Measurements from ENCODE around the gene GPR34. TPM values are rescaled to one million over a fixed set of nuclear protein-coding genes. Genes with fewer than 3 reads are reported as not detected.
A peak's percentile ranks its signal among the peaks of the same experiment; 100 is the strongest.

Gene GPR34
- total and polyA plus RNA-seq, 2 experiments from 2014 or later: 0.71 to 1.7 TPM

- H3K9me3 ChIP-seq (ENCODE audit: low read depth): no peaks in the 10 kb centered on the region
- no peaks in the 10 kb centered on the region for H3K27me3 ChIP-seq
- no peaks in the 10 kb centered on the region for H3K9me2 ChIP-seq (replicated peaks; ENCODE audit: insufficient read depth)
- no peak for DNase-seq (ENCODE audit: low spot score)
- H2AFZ ChIP-seq: no peak overlapping the region
- H3K27ac ChIP-seq: peak overlapping the region; percentile 25
- H3K4me3 ChIP-seq: no peak overlapping the region
- no peak for TF ChIP-seq CTCF (IDR thresholded peaks at IDR 0.05; ENCODE audit: poor library complexity)
- TF ChIP-seq EZH2 (IDR thresholded peaks at IDR 0.05; ENCODE audit: borderline replicate concordance): no peak
- TF ChIP-seq EZH2phosphoT487 (IDR thresholded peaks at IDR 0.05; ENCODE audit: low read depth, severe bottlenecking, unreplicated experiment): no peak
- no peaks in the 10 kb centered on the region for H3K36me3 ChIP-seq (replicated peaks; ENCODE audit: insufficient read depth, low read depth)
- H3K4me2 ChIP-seq: no peak overlapping the region
- no peaks in the 10 kb centered on the region for H4K20me1 ChIP-seq (ENCODE audit: insufficient read depth, poor library complexity, severe bottlenecking)
- H3K4me1 ChIP-seq (ENCODE audit: insufficient read depth): peaks cover 3% of the 10 kb centered on the region
- no peaks in the 10 kb centered on the region for H3K79me2 ChIP-seq
Observed at GRCh38 chrX:41664908-41665307, 23.9 kb upstream of the GPR34 start.

- H3K4me1 ChIP-seq (ENCODE audit: insufficient read depth): peaks cover 3% of the 10 kb centered on the region
- H3K36me3 ChIP-seq (replicated peaks; ENCODE audit: insufficient read depth, low read depth): no peaks in the 10 kb centered on the region
- H3K27ac ChIP-seq: no peak overlapping the region
- H2AFZ ChIP-seq: no peak overlapping the region
- H4K20me1 ChIP-seq (ENCODE audit: insufficient read depth, poor library complexity, severe bottlenecking): no peaks in the 10 kb centered on the region
- H3K4me2 ChIP-seq: no peak overlapping the region
- WGBS (ENCODE audit: low lambda C conversion rate, missing lambda C conversion rate): 93% methylated on average over 2 of the region's 2 CpGs
- no peaks in the 10 kb centered on the region for H3K27me3 ChIP-seq
- TF ChIP-seq EZH2 (IDR thresholded peaks at IDR 0.05; ENCODE audit: borderline replicate concordance): no peak
- no peak for TF ChIP-seq CTCF (IDR thresholded peaks at IDR 0.05; ENCODE audit: poor library complexity)
- no peak for TF ChIP-seq EZH2phosphoT487 (IDR thresholded peaks at IDR 0.05; ENCODE audit: low read depth, severe bottlenecking, unreplicated experiment)
- no peaks in the 10 kb centered on the region for H3K9me3 ChIP-seq (ENCODE audit: low read depth)
- H3K79me2 ChIP-seq: no peaks in the 10 kb centered on the region
- no peak overlapping the region for H3K4me3 ChIP-seq
- no peaks in the 10 kb centered on the region for H3K9me2 ChIP-seq (replicated peaks; ENCODE audit: insufficient read depth)
- DNase-seq (ENCODE audit: low spot score): no peak
Observed at GRCh38 chrX:41665686-41666085, 23.1 kb upstream of the GPR34 start.

- no peaks in the 10 kb centered on the region for H3K9me3 ChIP-seq (ENCODE audit: low read depth)
- H3K4me2 ChIP-seq: no peak overlapping the region
- no peak overlapping the region for H3K4me3 ChIP-seq
- no peak overlapping the region for H2AFZ ChIP-seq
- TF ChIP-seq EZH2 (IDR thresholded peaks at IDR 0.05; ENCODE audit: borderline replicate concordance) (no peak), EZH2phosphoT487 (IDR thresholded peaks at IDR 0.05; ENCODE audit: low read depth, severe bottlenecking, unreplicated experiment) (no peak), CTCF (IDR thresholded peaks at IDR 0.05; ENCODE audit: poor library complexity) (no peak)
- H3K9me2 ChIP-seq (replicated peaks; ENCODE audit: insufficient read depth): no peaks in the 10 kb centered on the region
- DNase-seq (ENCODE audit: low spot score): no peak
- H3K27me3 ChIP-seq: no peaks in the 10 kb centered on the region
- no peaks in the 10 kb centered on the region for H4K20me1 ChIP-seq (ENCODE audit: insufficient read depth, poor library complexity, severe bottlenecking)
- H3K27ac ChIP-seq: no peak overlapping the region
- no peaks in the 10 kb centered on the region for H3K36me3 ChIP-seq (replicated peaks; ENCODE audit: insufficient read depth, low read depth)
- WGBS (ENCODE audit: low lambda C conversion rate, missing lambda C conversion rate): 78% methylated on average over 1 of the region's 1 CpG
- H3K4me1 ChIP-seq (ENCODE audit: insufficient read depth): peaks cover 3% of the 10 kb centered on the region
- H3K79me2 ChIP-seq: no peaks in the 10 kb centered on the region
Observed at GRCh38 chrX:41666251-41666650, 22.5 kb upstream of the GPR34 start.

- no peak overlapping the region for H2AFZ ChIP-seq
- H3K4me1 ChIP-seq (ENCODE audit: insufficient read depth): peaks cover 3% of the 10 kb centered on the region
- WGBS (ENCODE audit: low lambda C conversion rate, missing lambda C conversion rate): 80% methylated on average over 3 of the region's 3 CpGs
- DNase-seq (ENCODE audit: low spot score): no peak
- no peaks in the 10 kb centered on the region for H3K9me3 ChIP-seq (ENCODE audit: low read depth)
- no peaks in the 10 kb centered on the region for H4K20me1 ChIP-seq (ENCODE audit: insufficient read depth, poor library complexity, severe bottlenecking)
- no peaks in the 10 kb centered on the region for H3K27me3 ChIP-seq
- peak overlapping the region; percentile 2 for H3K27ac ChIP-seq
- no peaks in the 10 kb centered on the region for H3K79me2 ChIP-seq
- H3K9me2 ChIP-seq (replicated peaks; ENCODE audit: insufficient read depth): no peaks in the 10 kb centered on the region
- TF ChIP-seq EZH2phosphoT487 (IDR thresholded peaks at IDR 0.05; ENCODE audit: low read depth, severe bottlenecking, unreplicated experiment) (no peak), CTCF (IDR thresholded peaks at IDR 0.05; ENCODE audit: poor library complexity) (no peak), EZH2 (IDR thresholded peaks at IDR 0.05; ENCODE audit: borderline replicate concordance) (no peak)
- no peaks in the 10 kb centered on the region for H3K36me3 ChIP-seq (replicated peaks; ENCODE audit: insufficient read depth, low read depth)
- H3K4me2 ChIP-seq: no peak overlapping the region
- no peak overlapping the region for H3K4me3 ChIP-seq
Observed at GRCh38 chrX:41667631-41668030, 21.1 kb upstream of the GPR34 start.
